HG03378 (cell line): ENCODE data around the gene GPSM1.

Source experiments
- ATAC-seq: cut with Tn5 transposase; IDR thresholded peaks from one replicate; pipeline ENCODE4 v1.9.1; 2021; ENCODE audit warnings: mild to moderate bottlenecking, moderate library complexity; ENCODE audit not compliant: unreplicated experiment

Gene GPSM1

GRCh38 chr9:136291306-136292025 is 35.9 kb upstream of the GPSM1 start:
- ATAC-seq = no peak

GRCh38 chr9:136292026-136292538 is 35.3 kb upstream of the GPSM1 start:
- ATAC-seq = no peak

GRCh38 chr9:136292591-136293448 is 34.5 kb upstream of the GPSM1 start:
- ATAC-seq = no peak

- ATAC-seq = no peak
Measured at GRCh38 chr9:136293476-136294077, 33.8 kb upstream of the GPSM1 start.

- no peak for ATAC-seq
Measured at GRCh38 chr9:136294437-136294836, 32.9 kb upstream of the GPSM1 start.

GRCh38 chr9:136295055-136295454 is 32.3 kb upstream of the GPSM1 start:
- ATAC-seq = no peak

GRCh38 chr9:136295542-136296433 is 31.6 kb upstream of the GPSM1 start:
- no peak for ATAC-seq

- no peak for ATAC-seq
Measured at GRCh38 chr9:136296434-136297015, 30.8 kb upstream of the GPSM1 start.

GRCh38 chr9:136297016-136297691 is 30.2 kb upstream of the GPSM1 start:
- no peak for ATAC-seq

- ATAC-seq = no peak
Measured at GRCh38 chr9:136297766-136298735, 29.3 kb upstream of the GPSM1 start.

- ATAC-seq = no peak
Measured at GRCh38 chr9:136299116-136299515, 28.2 kb upstream of the GPSM1 start.

GRCh38 chr9:136299541-136299940 is 27.8 kb upstream of the GPSM1 start:
- ATAC-seq = no peak

GRCh38 chr9:136300016-136300545 is 27.3 kb upstream of the GPSM1 start:
- ATAC-seq = no peak

- ATAC-seq = no peak
Measured at GRCh38 chr9:136300866-136301265, 26.5 kb upstream of the GPSM1 start.

GRCh38 chr9:136302527-136302926 is 24.8 kb upstream of the GPSM1 start:
- no peak for ATAC-seq

- no peak for ATAC-seq
Measured at GRCh38 chr9:136303066-136303824, 24.1 kb upstream of the GPSM1 start.

GRCh38 chr9:136303825-136304416 is 23.4 kb upstream of the GPSM1 start, which contains the start of gene CCDC187:
CCDC187 (minus strand) TSS chr9:136304094; CDS start chr9:136303830, 264 bp downstream.
- no peak for ATAC-seq
